Fibroblast of mammary gland (primary cell): ENCODE data around the gene HOXB9.
A peak's percentile ranks its signal among the peaks of the same experiment; 100 is the strongest.

ENCODE experiments used
- DNase-seq: peaks from one replicate; pipeline ENCODE4 v3.0.0-alpha.2; 2010; ENCODE audit warnings: low read depth
- H3K4me3 ChIP-seq: 2 replicates; pipeline ENCODE4 v1.5.1; 2011; ENCODE audit warnings: low read depth, mild to moderate bottlenecking, low read length, moderate library complexity; ENCODE audit not compliant: control insufficient read depth
- CTCF ChIP-seq: conservative IDR thresholded peaks from 2 replicates; pipeline ENCODE4 v1.5.1; 2011; ENCODE audit warnings: low read depth, low read length, inconsistent platforms; ENCODE audit not compliant: control insufficient read depth, insufficient read depth

HOXB9 gene

GRCh38 chr17:48622857-48623256 is 3.3 kb downstream of the HOXB9 start:
- no peak for DNase-seq
- no peak overlapping the region for H3K4me3 ChIP-seq
- no peak for TF ChIP-seq CTCF

- DNase-seq, result no peak
- H3K4me3 ChIP-seq, result no peak overlapping the region
- no peak for TF ChIP-seq CTCF
These were observed 4.5 kb downstream of the HOXB9 start for GRCh38 chr17:48621410-48622392.

- H3K4me3 ChIP-seq, result no peak overlapping the region
- TF ChIP-seq CTCF, result no peak
- DNase-seq, result no peak
These were observed 5.6 kb downstream of the HOXB9 start for GRCh38 chr17:48620461-48621139.

GRCh38 chr17:48619826-48620449 is 6.2 kb downstream of the HOXB9 start:
- TF ChIP-seq CTCF, result no peak
- no peak overlapping the region for H3K4me3 ChIP-seq

GRCh38 chr17:48618256-48618896 is 7.8 kb downstream of the HOXB9 start:
- H3K4me3 ChIP-seq, result no peak overlapping the region
- TF ChIP-seq CTCF, result peak; percentile 91
- DNase-seq, result peak; percentile 78

More at GRCh38 chr17:48619826-48620449, 6.2 kb downstream of the HOXB9 start:
- DNase-seq, result no peak
